DOHH2 (cell line): ENCODE data around the gene KIDINS220.

Experiments used
- CTCF ChIP-seq: fragments of 200-600 bp; sonication (generic); IDR thresholded peaks from one replicate; pipeline ENCODE4 v1.5.1; 2014; ENCODE audit warnings: antibody characterized with exemption, mild to moderate bottlenecking, low read depth, low read length; ENCODE audit not compliant: poor library complexity, severe bottlenecking
- EZH2phosphoT487 ChIP-seq: fragments of 200-600 bp; sonication (generic); IDR thresholded peaks from 2 replicates; pipeline ENCODE4 v1.6.1; 2017; ENCODE audit warnings: borderline replicate concordance, mild to moderate bottlenecking, antibody characterized with exemption, low read length, moderate library complexity, mixed read lengths

- TF ChIP-seq CTCF (no peak), EZH2phosphoT487 (no peak)
These were observed 99.7 kb downstream of the KIDINS220 start for GRCh38 chr2:8737571-8738175.
